PC-3 (cell line): Measurements from ENCODE around the gene ESF1. TPM values are rescaled to one million over a fixed set of nuclear protein-coding genes. Genes with fewer than 3 reads are reported as not detected.
A peak's percentile ranks its signal among the peaks of the same experiment; 100 is the strongest.

Experiments used
- ATAC-seq: fragments of 200-7000 bp; cut with Tn5 transposase; 2 replicates; pipeline ENCODE4 v1.9.1; 2020; ENCODE audit warnings: mild to moderate bottlenecking, moderate library complexity
- BruUV-seq: library from RNA; stranded (reverse); fragments of 400-500 nt; replicated peaks from 2 replicates; lab custom pipeline; 2021; lab: Mats Ljungman, UMichigan
- CTCF ChIA-PET: fragments of 300-600 bp; sonication (Branson Sonifier 250); formaldehyde crosslinking; loops from one replicate; lab custom pipeline; 2022; ENCODE audit warnings: antibody characterized with exemption; lab: Charles Lee
- POLR2A ChIA-PET: fragments of 300-600 bp; sonication (Branson Sonifier 250); formaldehyde crosslinking; loops from one replicate; lab custom pipeline; 2022; ENCODE audit warnings: antibody characterized with exemption; ENCODE audit not compliant: unreplicated experiment; lab: Charles Lee
- DNase-seq: peaks from one replicate; pipeline ENCODE4 v3.0.0-alpha.2; 2015
- H2AFZ ChIP-seq: fragments of 300-600 bp; sonication (generic); 2 replicates; pipeline ENCODE4 v1.6.0; 2016; ENCODE audit warnings: antibody characterized with exemption, low read length
- H3F3A ChIP-seq: fragments of 300-600 bp; sonication (generic); one replicate; pipeline ENCODE4 v1.6.0; 2017; ENCODE audit warnings: antibody characterized with exemption, low read length, control low read depth, mild to moderate bottlenecking; ENCODE audit not compliant: unreplicated experiment
- H3K27ac ChIP-seq: fragments of 300-600 bp; sonication (generic); 2 replicates; pipeline ENCODE4 v1.5.1; 2016; ENCODE audit warnings: mild to moderate bottlenecking, low read length
- H3K27me3 ChIP-seq: fragments of 300-600 bp; sonication (generic); 2 replicates; pipeline ENCODE4 v1.6.1; 2016; ENCODE audit warnings: low read length, mixed read lengths
- H3K36me3 ChIP-seq: fragments of 300-600 bp; sonication (generic); 2 replicates; pipeline ENCODE4 v1.6.1; 2016; ENCODE audit warnings: low read depth, mixed run types, low read length, mixed read lengths
- H3K4me1 ChIP-seq: fragments of 300-600 bp; sonication (generic); 2 replicates; pipeline ENCODE4 v1.5.1; 2016; ENCODE audit warnings: low read length; ENCODE audit not compliant: insufficient read depth
- H3K4me2 ChIP-seq: fragments of 300-600 bp; sonication (generic); 2 replicates; pipeline ENCODE4 v1.6.0; 2016; ENCODE audit warnings: low read length
- H3K4me3 ChIP-seq: fragments of 300-600 bp; sonication (generic); 2 replicates; pipeline ENCODE4 v1.5.1; 2016; ENCODE audit warnings: mild to moderate bottlenecking, low read length, mixed read lengths
- H3K79me2 ChIP-seq: fragments of 300-600 bp; sonication (generic); 2 replicates; pipeline ENCODE4 v1.6.1; 2017; ENCODE audit warnings: low read length, mixed read lengths
- H3K9ac ChIP-seq: fragments of 300-600 bp; sonication (generic); 2 replicates; pipeline ENCODE4 v1.6.0; 2016; ENCODE audit warnings: mild to moderate bottlenecking, low read length
- H3K9me2 ChIP-seq: fragments of 300-600 bp; sonication (generic); replicated peaks from 2 replicates; pipeline ENCODE4 v1.6.1; 2016; ENCODE audit warnings: mixed run types, low read length, mixed read lengths
- H3K9me3 ChIP-seq: fragments of 300-600 bp; sonication (generic); 2 replicates; pipeline ENCODE4 v1.6.1; 2016; ENCODE audit warnings: low read length, mixed read lengths
- H4K20me1 ChIP-seq: fragments of 300-600 bp; sonication (generic); 2 replicates; pipeline ENCODE4 v1.6.1; 2016; ENCODE audit warnings: low read length, mixed read lengths
- EZH2 ChIP-seq: fragments of 300-600 bp; sonication (generic); IDR thresholded peaks from one replicate; pipeline ENCODE4 v1.6.1; 2017; ENCODE audit warnings: antibody characterized with exemption, mild to moderate bottlenecking, low read length; ENCODE audit not compliant: unreplicated experiment
- EZH2phosphoT487 ChIP-seq: fragments of 300-600 bp; sonication (generic); IDR thresholded peaks from 2 replicates; pipeline ENCODE4 v1.6.1; 2018; ENCODE audit warnings: mild to moderate bottlenecking, antibody characterized with exemption, low read length, borderline replicate concordance
- intact Hi-C: fragments of 100-400 bp; cut with micrococcal nuclease; formaldehyde crosslinking; loops from 2 replicates; pipeline ENCODE4 v1.9.0; 2023
- total RNA-seq: library from RNA; depleted of rRNA; stranded (reverse); fragments of >200 nt; gene quantifications from 2 replicates; pipeline ENCODE4 v1.2.3, GENCODE V29; 2014
- TF ChIP-seq, protein P1 (sequence below): fragments of 300-600 bp; sonication (generic); conservative IDR thresholded peaks from 2 replicates; pipeline ENCODE4 v1.5.1; 2017; ENCODE audit warnings: antibody characterized with exemption, low read depth, mild to moderate bottlenecking, low read length

Gene ESF1
- total RNA-seq, 1 experiment from 2014 or later, result 13.7 TPM

DNA sequence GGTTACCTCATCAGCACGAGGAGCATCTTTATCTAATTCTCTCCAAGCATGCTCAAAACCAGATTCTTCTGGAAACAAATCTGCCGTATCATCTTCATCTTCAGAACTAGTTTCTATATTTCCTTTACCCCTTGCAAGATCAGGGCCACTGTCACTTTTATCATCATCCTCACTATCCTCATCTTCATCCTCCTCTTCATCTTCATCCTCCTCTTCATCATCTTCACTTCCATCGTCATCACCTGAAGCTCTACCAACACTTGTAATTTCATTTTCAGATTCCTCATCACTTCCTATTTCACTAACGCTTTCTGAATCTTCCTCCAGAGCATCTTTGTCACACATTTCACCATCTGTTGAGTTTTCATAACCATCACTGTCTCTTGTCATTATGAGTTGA lies 8.9 kb downstream of the ESF1 start:
- H3K36me3 ChIP-seq, result peaks cover 74% of the 10 kb centered on the region
- POLR2A ChIA-PET, result no interaction called here
- intact Hi-C loops, result loop anchor here (10.0 kb wide), 1 partner anchor 321 kb away; no protein-coding TSS in a partner anchor

DNA sequence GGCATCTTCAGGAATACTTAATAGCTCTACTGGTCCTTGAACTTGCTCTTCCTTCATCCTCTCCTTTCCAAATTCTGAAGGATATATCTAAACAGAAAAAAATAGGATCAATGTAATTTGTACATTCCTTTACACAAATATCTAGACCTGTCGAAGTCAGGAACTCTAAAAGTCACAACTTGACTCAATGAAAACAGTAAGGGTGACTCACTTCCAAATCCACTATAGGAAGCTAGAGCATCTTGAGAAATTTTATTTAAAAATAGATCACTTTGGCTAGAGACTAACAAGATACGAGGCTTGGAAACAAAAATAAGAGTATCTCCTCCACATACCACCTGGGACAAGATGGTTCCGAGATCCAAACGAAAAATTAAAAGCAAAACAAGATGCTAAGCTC lies 12.2 kb downstream of the ESF1 start:
- Histone ChIP-seq H3K4me1 (peaks cover 5% of the 10 kb centered on the region), H3K9me2 (no peaks in the 10 kb centered on the region)

More for the DNA sequence above, 8.9 kb downstream of the ESF1 start:
- H3K9me3 ChIP-seq, result no peaks in the 10 kb centered on the region
- CTCF ChIA-PET, result no interaction called here
- H3K4me1 ChIP-seq, result peaks cover 14% of the 10 kb centered on the region
- no peak for DNase-seq
- H3F3A ChIP-seq, result peaks cover 14% of the 10 kb centered on the region
- H3K9me2 ChIP-seq, result no peaks in the 10 kb centered on the region
- no peak overlapping the region for H3K27ac ChIP-seq
- H3K4me2 ChIP-seq, result no peak overlapping the region
- H3K27me3 ChIP-seq, result no peaks in the 10 kb centered on the region
- no peak for ATAC-seq
- no peak overlapping the region for H3K9ac ChIP-seq
- no peak overlapping the region for H2AFZ ChIP-seq
- H3K4me3 ChIP-seq, result no peak overlapping the region
- peaks cover 15% of the 10 kb centered on the region for H4K20me1 ChIP-seq
- peaks cover 29% of the 10 kb centered on the region for H3K79me2 ChIP-seq
- BruUV-seq, result no TSS peak
- TF ChIP-seq EZH2 (no peak), EZH2phosphoT487 (no peak)
- TF ChIP-seq, protein P1, sequence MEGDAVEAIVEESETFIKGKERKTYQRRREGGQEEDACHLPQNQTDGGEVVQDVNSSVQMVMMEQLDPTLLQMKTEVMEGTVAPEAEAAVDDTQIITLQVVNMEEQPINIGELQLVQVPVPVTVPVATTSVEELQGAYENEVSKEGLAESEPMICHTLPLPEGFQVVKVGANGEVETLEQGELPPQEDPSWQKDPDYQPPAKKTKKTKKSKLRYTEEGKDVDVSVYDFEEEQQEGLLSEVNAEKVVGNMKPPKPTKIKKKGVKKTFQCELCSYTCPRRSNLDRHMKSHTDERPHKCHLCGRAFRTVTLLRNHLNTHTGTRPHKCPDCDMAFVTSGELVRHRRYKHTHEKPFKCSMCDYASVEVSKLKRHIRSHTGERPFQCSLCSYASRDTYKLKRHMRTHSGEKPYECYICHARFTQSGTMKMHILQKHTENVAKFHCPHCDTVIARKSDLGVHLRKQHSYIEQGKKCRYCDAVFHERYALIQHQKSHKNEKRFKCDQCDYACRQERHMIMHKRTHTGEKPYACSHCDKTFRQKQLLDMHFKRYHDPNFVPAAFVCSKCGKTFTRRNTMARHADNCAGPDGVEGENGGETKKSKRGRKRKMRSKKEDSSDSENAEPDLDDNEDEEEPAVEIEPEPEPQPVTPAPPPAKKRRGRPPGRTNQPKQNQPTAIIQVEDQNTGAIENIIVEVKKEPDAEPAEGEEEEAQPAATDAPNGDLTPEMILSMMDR, result no peak

More for the DNA sequence above, 12.2 kb downstream of the ESF1 start:
- peaks cover 10% of the 10 kb centered on the region for H4K20me1 ChIP-seq
- POLR2A ChIA-PET, result interaction anchor here (0.6 kb wide), 1 partner anchor 16 kb away, joined by 3 read pairs; no protein-coding TSS in a partner anchor
- peaks cover 81% of the 10 kb centered on the region for H3K36me3 ChIP-seq
- no peak overlapping the region for H3K9ac ChIP-seq
- H3K9me3 ChIP-seq, result no peaks in the 10 kb centered on the region
- no peak overlapping the region for H2AFZ ChIP-seq
- no peaks in the 10 kb centered on the region for H3K27me3 ChIP-seq
- ATAC-seq (peak; percentile 57), DNase-seq (peak; percentile 14)
- peaks cover under 1% of the 10 kb centered on the region; the same call in 1 of the 2 replicates for H3K79me2 ChIP-seq
- intact Hi-C loops, result loop anchor here (2.0 to 10.0 kb wide), 3 partner anchors 226 to 655 kb away; no protein-coding TSS in a partner anchor
- no peak overlapping the region for H3K4me3 ChIP-seq
- BruUV-seq, result no TSS peak
- H3K27ac ChIP-seq, result no peak overlapping the region
- no peak overlapping the region for H3K4me2 ChIP-seq
- H3F3A ChIP-seq, result peaks cover 14% of the 10 kb centered on the region
- CTCF ChIA-PET, result interaction anchor here (0.6 kb wide), 1 partner anchor 203 kb away, joined by 3 read pairs; no protein-coding TSS in a partner anchor
- TF ChIP-seq, protein P1, result no peak
- TF ChIP-seq EZH2phosphoT487, result no peak
- no peak for TF ChIP-seq EZH2
